H1 (cell line): ENCODE data around the gene EML4. TPM values are rescaled to one million over a fixed set of nuclear protein-coding genes. Genes with fewer than 3 reads are reported as not detected.

Source experiments
- CTCF ChIA-PET: fragments of 300-600 bp; sonication (Branson Sonifier 250); formaldehyde crosslinking; loops from one replicate; lab custom pipeline; 2021; ENCODE audit not compliant: partially characterized antibody; lab: Charles Lee
- POLR2A ChIA-PET: fragments of 300-600 bp; sonication (Branson Sonifier 250); formaldehyde crosslinking; loops from one replicate; lab custom pipeline; 2021; ENCODE audit warnings: inconsistent platforms; ENCODE audit not compliant: partially characterized antibody; lab: Charles Lee
- DNase-seq, 2 experiments: peaks; one replicate each; pipeline versions ENCODE4 v3.0.0 to v3.0.0-alpha.2; 2010 to 2022; ENCODE audit warnings: low spot score in 2 of 2, low read depth in 1 of 2, mixed read lengths in 1 of 2
- FAIRE-seq: peaks from 2 replicates; lab custom pipeline; 2011; peaks lifted over from hg19 to GRCh38; lab: Jason Lieb, UNC
- H2AFZ ChIP-seq: 2 replicates; pipeline ENCODE4 v1.8.1; 2012; ENCODE audit warnings: low read length, inconsistent platforms
- H2AK5ac ChIP-seq: 2 replicates; pipeline ENCODE4 v1.6.1; 2013; ENCODE audit warnings: low read depth, low read length
- H2BK120ac ChIP-seq: replicated peaks from 2 replicates; pipeline ENCODE3; 2013; ENCODE audit warnings: low read depth, low read length, inconsistent platforms
- H2BK12ac ChIP-seq: 2 replicates; pipeline ENCODE4 v1.6.1; 2013; ENCODE audit warnings: low read depth, low read length
- H2BK15ac ChIP-seq: 2 replicates; pipeline ENCODE4 v1.6.1; 2013; ENCODE audit warnings: low read length
- H2BK20ac ChIP-seq: 2 replicates; pipeline ENCODE4 v1.6.1; 2013; ENCODE audit warnings: low read length
- H2BK5ac ChIP-seq: 2 replicates; pipeline ENCODE4 v1.6.1; 2013; ENCODE audit warnings: low read depth, low read length
- H3K14ac ChIP-seq: 2 replicates; pipeline ENCODE4 v1.6.1; 2013; ENCODE audit warnings: inconsistent platforms; ENCODE audit not compliant: insufficient read length
- H3K18ac ChIP-seq: 2 replicates; pipeline ENCODE4 v1.6.1; 2013; ENCODE audit warnings: low read length; ENCODE audit errors: extremely low read depth
- H3K23ac ChIP-seq: 2 replicates; pipeline ENCODE4 v1.6.1; 2013; ENCODE audit warnings: inconsistent platforms; ENCODE audit not compliant: insufficient read length
- H3K23me2 ChIP-seq: 2 replicates; pipeline ENCODE4 v1.6.1; 2013; ENCODE audit warnings: low read depth, low read length
- H3K27ac ChIP-seq: 2 replicates; pipeline ENCODE4 v1.6.1; 2011; ENCODE audit warnings: low read depth, low read length, inconsistent platforms
- H3K27me3 ChIP-seq, 4 experiments: replicated peaks in 1 of 4; 1 replicate in 1 of 4; 2 replicates in 3 of 4; pipeline versions ENCODE4 v1.6.1 to v1.8.1; 2011 to 2013; ENCODE audit warnings: low read length in 3 of 4, mild to moderate bottlenecking in 3 of 4, inconsistent platforms in 2 of 4, mixed read lengths in 2 of 4, moderate library complexity in 1 of 4; ENCODE audit not compliant: control insufficient read depth in 3 of 4, insufficient read depth in 3 of 4; ENCODE audit errors: extremely low read depth in 1 of 4
- H3K36me3 ChIP-seq, 4 experiments: 2 replicates each; pipeline versions ENCODE4 v1.6.1 to v1.8.1; 2011 to 2013; ENCODE audit warnings: mild to moderate bottlenecking in 4 of 4, low read length in 3 of 4, moderate library complexity in 2 of 4, control low read depth in 1 of 4, inconsistent platforms in 1 of 4; ENCODE audit not compliant: insufficient read depth in 4 of 4, control insufficient read depth in 2 of 4
- H3K4ac ChIP-seq: replicated peaks from 2 replicates; pipeline ENCODE3; 2013; ENCODE audit warnings: low read length, low read depth, mixed read lengths, inconsistent platforms; ENCODE audit not compliant: insufficient read length
- H3K4me1 ChIP-seq, 4 experiments: replicated peaks in 1 of 4; 1 replicate in 1 of 4; 2 replicates in 3 of 4; pipeline versions ENCODE4 v1.6.1 to v1.8.1; 2011 to 2013; ENCODE audit warnings: low read length in 3 of 4, inconsistent platforms in 2 of 4, mixed read lengths in 1 of 4; ENCODE audit not compliant: insufficient read depth in 4 of 4, control insufficient read depth in 3 of 4
- H3K4me2 ChIP-seq, 2 experiments: 2 replicates each; pipeline versions ENCODE4 v1.6.1 to v1.8.1; 2011 to 2013; ENCODE audit warnings: low read depth in 2 of 2, low read length in 2 of 2, control low read depth in 1 of 2, inconsistent platforms in 1 of 2, mild to moderate bottlenecking in 1 of 2; ENCODE audit not compliant: insufficient read depth in 1 of 2
- H3K4me3 ChIP-seq, 4 experiments: fragments of 200-600, 300-600 bp in 1 of 4; sonication (generic), shearing (Covaris generic), sonication (Bioruptor Twin) in 1 of 4; 2 replicates each; pipeline versions ENCODE4 v1.5.1 to v1.8.1; 2011 to 2016; ENCODE audit warnings: low read length in 4 of 4, low read depth in 3 of 4, control low read depth in 2 of 4, inconsistent platforms in 2 of 4, mild to moderate bottlenecking in 2 of 4, mixed read lengths in 1 of 4, moderate library complexity in 1 of 4; ENCODE audit not compliant: insufficient read depth in 2 of 4; ENCODE audit errors: extremely low read depth in 1 of 4
- H3K56ac ChIP-seq: replicated peaks from 2 replicates; pipeline ENCODE3; 2013; ENCODE audit warnings: low read depth, mild to moderate bottlenecking, mixed read lengths, low read length, inconsistent platforms; ENCODE audit not compliant: insufficient read length
- H3K79me1 ChIP-seq: 2 replicates; pipeline ENCODE4 v1.6.1; 2013; ENCODE audit warnings: low read depth, low read length, control low read depth
- H3K79me2 ChIP-seq, 2 experiments: 2 replicates each; pipeline versions ENCODE4 v1.6.1 to v1.8.1; 2012 to 2013; ENCODE audit warnings: low read length in 2 of 2, mild to moderate bottlenecking in 2 of 2, inconsistent platforms in 1 of 2; ENCODE audit not compliant: insufficient read depth in 2 of 2, control insufficient read depth in 1 of 2
- H3K9ac ChIP-seq, 4 experiments: replicated peaks in 1 of 4; 1 replicate in 1 of 4; 2 replicates in 3 of 4; pipeline versions ENCODE4 v1.6.1 to v1.8.1; 2011 to 2013; ENCODE audit warnings: low read depth in 3 of 4, low read length in 3 of 4, control low read depth in 2 of 4, mild to moderate bottlenecking in 2 of 4, moderate library complexity in 2 of 4, inconsistent platforms in 1 of 4; ENCODE audit errors: extremely low read depth in 1 of 4
- H3K9me3 ChIP-seq, 2 experiments: 2 replicates each; pipeline versions ENCODE4 v1.6.1 to v1.8.1; 2012 to 2013; ENCODE audit warnings: mild to moderate bottlenecking in 2 of 2, moderate library complexity in 2 of 2, control low read depth in 1 of 2, inconsistent platforms in 1 of 2, low read depth in 1 of 2, low read length in 1 of 2, mixed read lengths in 1 of 2; ENCODE audit not compliant: insufficient read depth in 2 of 2
- H4K20me1 ChIP-seq, 2 experiments: replicated peaks in 1 of 2; 2 replicates each; pipeline versions ENCODE3 to v1.8.1; 2011 to 2013; ENCODE audit warnings: inconsistent platforms in 2 of 2, low read length in 2 of 2, mild to moderate bottlenecking in 1 of 2; ENCODE audit not compliant: insufficient read depth in 2 of 2, control insufficient read depth in 1 of 2
- H4K5ac ChIP-seq: 2 replicates; pipeline ENCODE4 v1.6.1; 2013; ENCODE audit warnings: low read length, low read depth, mixed read lengths, inconsistent platforms; ENCODE audit not compliant: insufficient read length
- H4K8ac ChIP-seq: 2 replicates; pipeline ENCODE4 v1.8.0; 2013; ENCODE audit warnings: mild to moderate bottlenecking, moderate library complexity, low read length, inconsistent platforms; ENCODE audit not compliant: insufficient read depth; ENCODE audit errors: extremely low read depth
- H4K91ac ChIP-seq: replicated peaks from 2 replicates; pipeline ENCODE3; 2013; ENCODE audit warnings: low read length, mixed read lengths, inconsistent platforms; ENCODE audit not compliant: insufficient read length
- BACH1 ChIP-seq: IDR thresholded peaks from 2 replicates; pipeline ENCODE4 v1.6.1; 2012; ENCODE audit warnings: low read length, improper control_type of control experiment
- BCL11A ChIP-seq, 2 experiments: IDR thresholded peaks; one replicate each; pipeline ENCODE4 v1.6.1; 2011; ENCODE audit warnings: low read depth in 2 of 2, low read length in 2 of 2, mild to moderate bottlenecking in 2 of 2
- CBX5 ChIP-seq: fragments of 300-800, 300-1000 bp; sonication (generic); IDR thresholded peaks from 2 replicates; pipeline ENCODE4 v1.7.1; 2016; ENCODE audit warnings: antibody characterized with exemption, low read length, low read depth
- CBX8 ChIP-seq: fragments of 300-800, 300-1000 bp; sonication (generic); IDR thresholded peaks from 2 replicates; pipeline ENCODE4 v1.7.1; 2016; ENCODE audit warnings: low read depth, low read length, borderline replicate concordance
- FOSL1 ChIP-seq: IDR thresholded peaks from 2 replicates; pipeline ENCODE4 v1.6.1; 2011; ENCODE audit warnings: mild to moderate bottlenecking, low read depth, low read length, moderate library complexity; ENCODE audit not compliant: insufficient read depth
- KDM5A ChIP-seq: fragments of 200-600 bp; IDR thresholded peaks from 2 replicates; pipeline ENCODE4 v1.7.1; 2012; ENCODE audit warnings: mild to moderate bottlenecking, low read length, inconsistent platforms, mixed read lengths
- MAFK ChIP-seq: IDR thresholded peaks from 2 replicates; pipeline ENCODE4 v1.6.1; 2012; ENCODE audit warnings: low read depth, mild to moderate bottlenecking, improper control_type of control experiment, low read length
- PHF8 ChIP-seq: fragments of 200-600 bp; sonication (generic); conservative IDR thresholded peaks from 2 replicates; pipeline ENCODE4 v1.7.1; 2012; ENCODE audit warnings: low read depth, mild to moderate bottlenecking, inconsistent platforms, low read length, moderate library complexity
- RNF2 ChIP-seq: fragments of 200-900, 300-1000 bp; sonication (generic); IDR thresholded peaks from 2 replicates; pipeline ENCODE4 v1.7.1; 2016; ENCODE audit warnings: borderline replicate concordance, low read depth, mild to moderate bottlenecking, antibody characterized with exemption, low read length; ENCODE audit not compliant: poor library complexity, severe bottlenecking; ENCODE audit errors: missing control alignments
- RXRA ChIP-seq: IDR thresholded peaks from 2 replicates; pipeline ENCODE4 v1.6.1; 2011; ENCODE audit warnings: low read depth, mild to moderate bottlenecking, low read length, moderate library complexity; ENCODE audit not compliant: insufficient read depth
- SIN3A ChIP-seq, 2 experiments: IDR thresholded peaks in 1 of 2; conservative IDR thresholded peaks in 1 of 2; 2 replicates each; pipeline ENCODE4 v1.6.1; 2011 to 2012; ENCODE audit warnings: low read length in 2 of 2, improper control_type of control experiment in 1 of 2, low read depth in 1 of 2, mild to moderate bottlenecking in 1 of 2
- SIRT6 ChIP-seq: IDR thresholded peaks from one replicate; pipeline ENCODE4 v1.7.1; 2012; ENCODE audit warnings: low read length, inconsistent platforms
- YY1 ChIP-seq: IDR thresholded peaks from 2 replicates; pipeline ENCODE4 v1.6.1; 2011; ENCODE audit warnings: low read depth, mild to moderate bottlenecking, low read length
- WGBS, 2 experiments: shearing (Covaris generic) in 1 of 2; methylation state at CpG; one replicate each; pipeline versions ENCODE4 v1.1.6 to v1.1.7; 2013 to 2015; ENCODE audit warnings: low lambda C conversion rate in 2 of 2, mixed read lengths in 2 of 2, inconsistent platforms in 1 of 2, low coverage in 1 of 2, missing lambda C conversion rate in 1 of 2; ENCODE audit not compliant: insufficient replicate concordance in 2 of 2, insufficient coverage in 1 of 2, insufficient read length in 1 of 2; ENCODE audit errors: extremely low coverage in 1 of 2, missing lambda C conversion rate in 1 of 2; 5-methylcytosine and 5-hydroxymethylcytosine counted together
- polyA plus RNA-seq, 7 experiments: library from polyadenylated mRNA; depleted of rRNA in 3 of 7; stranded (reverse) in 5 of 7; unstranded in 2 of 7; fragments of >200 nt in 5 of 7; fragments of 200-250 nt in 2 of 7; gene quantifications; 1 replicate in 5 of 7; 2 replicates in 1 of 7; 4 replicates in 1 of 7; pipeline versions ENCODE4 v1.2.1 to v1.2.3, GENCODE V29; 2011 to 2013; ENCODE audit warnings: missing spikeins in 2 of 7, mixed read lengths in 2 of 7
- total RNA-seq: library from RNA; stranded (reverse); fragmentation: NEBNext Ultra II Directional; extraction: Animal tissue kit (Norgen Biotek cat#: 25700); gene quantifications from 2 replicates; pipeline ENCODE4 v1.2.1, GENCODE V29; 2021

The EML4 gene
- total and polyA plus RNA-seq, 2 of the 8 experiments (the other 6 are each of a cell fraction or from before 2014, with no cell fraction given): 50.1 to 104 TPM

DNA sequence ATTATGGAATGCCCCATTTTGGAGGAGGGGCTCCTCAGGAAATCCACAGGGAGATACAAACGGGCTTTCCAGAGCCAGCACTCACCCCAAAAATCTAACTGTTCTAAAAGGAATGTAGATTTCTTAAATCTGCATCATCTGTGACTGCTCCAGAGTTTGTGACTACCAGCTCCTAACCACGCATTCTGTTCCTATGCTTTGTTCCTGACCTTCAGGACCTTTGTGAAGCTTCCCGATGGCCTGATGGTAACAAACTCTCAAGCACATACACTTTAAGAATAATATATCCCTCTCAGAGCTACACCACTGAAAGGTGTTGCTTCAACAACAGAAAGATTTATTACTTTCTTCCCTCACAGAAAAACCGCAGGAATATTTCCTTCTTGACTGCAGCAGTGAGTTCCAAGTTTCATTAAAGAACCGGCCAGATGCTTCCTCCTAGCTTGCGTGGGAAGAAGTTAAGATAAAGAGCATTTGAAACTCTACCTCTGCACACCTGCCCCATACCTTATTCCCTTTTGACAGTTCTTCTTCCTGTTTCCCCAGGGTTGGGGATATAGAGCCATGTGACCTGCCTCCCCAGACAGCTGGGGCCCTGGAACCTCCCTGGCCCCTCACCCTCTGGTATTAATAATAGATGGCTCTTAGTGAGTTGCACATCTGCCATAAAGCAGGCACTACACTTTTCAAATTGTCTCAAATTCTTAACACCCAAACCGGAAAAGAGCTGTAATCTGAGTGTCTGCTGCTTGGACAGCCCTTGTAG, 40.2 kb upstream of the EML4 start:
- Histone ChIP-seq H3K9ac (no peak overlapping the region), H3K56ac (no peak overlapping the region), H3K4me2 (no peak overlapping the region), H2AK5ac (no peak overlapping the region), H3K79me1 (no peaks in the 10 kb centered on the region), H4K20me1 (no peaks in the 10 kb centered on the region), H3K4me3 (no peak overlapping the region), H2BK5ac (no peak overlapping the region), H2BK120ac (no peak overlapping the region), H3K14ac (no peak overlapping the region), H3K4ac (no peak overlapping the region), H2AFZ (no peak overlapping the region), H3K36me3 (no peaks in the 10 kb centered on the region), H2BK20ac (no peak overlapping the region), H2BK12ac (no peak overlapping the region), H4K91ac (no peak overlapping the region), H3K23me2 (no peaks in the 10 kb centered on the region), H3K18ac (no peak overlapping the region), H3K27me3 (no peaks in the 10 kb centered on the region), H3K9me3 (no peaks in the 10 kb centered on the region), H3K79me2 (no peaks in the 10 kb centered on the region), H3K27ac (no peak overlapping the region), H4K8ac (no peak overlapping the region), H2BK15ac (no peak overlapping the region), H3K23ac (no peak overlapping the region), H4K5ac (no peak overlapping the region), H3K4me1 (peaks cover 0 to 12% (median 9%) of the 10 kb centered on the region in 4 experiments; a peak in 6 of 7 replicates)
- FAIRE-seq (no peak), DNase-seq (no peak)
- CTCF ChIA-PET: interaction anchor here (0.9 to 2.0 kb wide), 6 partner anchors 12 to 276 kb away, joined by 3 to 7 read pairs (median 4); no protein-coding TSS in a partner anchor
- POLR2A ChIA-PET: no interaction called here
- 83% methylated on average over 7 of the region's 7 CpGs; no CpG with 5 or more reads in 1 of the 2 experiments for WGBS, 2 experiments
- TF ChIP-seq BACH1 (no peak), PHF8 (no peak), KDM5A (no peak), CBX8 (no peak), YY1 (no peak), BCL11A (IDR thresholded peaks at IDR 0.05; ENCODE audit: low read depth in 2 of 2, low read length in 2 of 2) (no peak), RXRA (no peak), SIN3A (conservative IDR thresholded peaks at IDR 0.05 in 1 of 2, IDR thresholded peaks at IDR 0.05 in 1 of 2; ENCODE audit: low read depth in 1 of 2, low read length in 2 of 2) (no peak), SIRT6 (no peak), MAFK (no peak), RNF2 (no peak), FOSL1 (no peak), CBX5 (no peak)
